H9 (cell line): ENCODE results near the gene FBXO48. TPM values are rescaled to one million over a fixed set of nuclear protein-coding genes. Genes with fewer than 3 reads are reported as not detected.

Source experiments
- DNase-seq: peaks from one replicate; pipeline ENCODE4 v3.0.0-alpha.2; 2017
- H2AFZ ChIP-seq: one replicate; pipeline ENCODE4 v1.6.1; 2013; ENCODE audit warnings: mild to moderate bottlenecking, low read length, control low read depth, moderate library complexity
- H2AK5ac ChIP-seq: 2 replicates; pipeline ENCODE4 v1.6.1; 2013; ENCODE audit warnings: low read length, control low read depth, mixed read lengths; ENCODE audit not compliant: insufficient read length
- H2BK120ac ChIP-seq: one replicate; pipeline ENCODE4 v1.6.1; 2013; ENCODE audit warnings: low read depth, mild to moderate bottlenecking, low read length, control low read depth, inconsistent platforms; ENCODE audit not compliant: poor library complexity, severe bottlenecking
- H2BK12ac ChIP-seq: 2 replicates; pipeline ENCODE4 v1.6.1; 2013; ENCODE audit warnings: low read length, control low read depth, mixed read lengths, low read depth; ENCODE audit not compliant: insufficient read length
- H2BK15ac ChIP-seq: 2 replicates; pipeline ENCODE4 v1.6.1; 2013; ENCODE audit warnings: low read depth, low read length, control low read depth
- H2BK20ac ChIP-seq: one replicate; pipeline ENCODE4 v1.6.1; 2013; ENCODE audit warnings: low read depth, mild to moderate bottlenecking, low read length, control low read depth, inconsistent platforms; ENCODE audit not compliant: poor library complexity, severe bottlenecking
- H2BK5ac ChIP-seq: 2 replicates; pipeline ENCODE4 v1.6.1; 2013; ENCODE audit warnings: low read length, control low read depth, mixed read lengths; ENCODE audit not compliant: insufficient read length
- H3K14ac ChIP-seq: 2 replicates; pipeline ENCODE4 v1.6.1; 2013; ENCODE audit warnings: low read length, control low read depth; ENCODE audit not compliant: insufficient read depth
- H3K18ac ChIP-seq: 2 replicates; pipeline ENCODE4 v1.6.1; 2013; ENCODE audit warnings: low read depth, mild to moderate bottlenecking, mixed read lengths, low read length, control low read depth; ENCODE audit not compliant: insufficient read length
- H3K23ac ChIP-seq: 2 replicates; pipeline ENCODE4 v1.6.1; 2013; ENCODE audit warnings: low read length, control low read depth, mixed read lengths, low read depth; ENCODE audit not compliant: insufficient read length
- H3K23me2 ChIP-seq: 2 replicates; pipeline ENCODE4 v1.6.1; 2013; ENCODE audit warnings: low read depth, mild to moderate bottlenecking, mixed read lengths, low read length, control low read depth; ENCODE audit not compliant: insufficient read length, poor library complexity, severe bottlenecking
- H3K27ac ChIP-seq: 2 replicates; pipeline ENCODE4 v1.5.1; 2013; ENCODE audit warnings: low read length, control low read depth, mixed read lengths, low read depth; ENCODE audit not compliant: insufficient read length
- H3K27me3 ChIP-seq: 2 replicates; pipeline ENCODE4 v1.6.1; 2013; ENCODE audit warnings: low read length, control low read depth, inconsistent platforms; ENCODE audit not compliant: insufficient read depth
- H3K4ac ChIP-seq: 2 replicates; pipeline ENCODE4 v1.6.1; 2013; ENCODE audit warnings: low read depth, mild to moderate bottlenecking, control low read depth, inconsistent platforms, low read length, moderate library complexity
- H3K4me1 ChIP-seq: 2 replicates; pipeline ENCODE4 v1.6.1; 2013; ENCODE audit warnings: low read length, control low read depth, inconsistent platforms; ENCODE audit not compliant: insufficient read depth
- H3K4me2 ChIP-seq: 2 replicates; pipeline ENCODE4 v1.6.1; 2013; ENCODE audit warnings: low read length, control low read depth, mixed read lengths; ENCODE audit not compliant: insufficient read length, insufficient read depth
- H3K56ac ChIP-seq: 2 replicates; pipeline ENCODE4 v1.6.1; 2013; ENCODE audit warnings: low read depth, mild to moderate bottlenecking, mixed read lengths, low read length, control low read depth; ENCODE audit not compliant: insufficient read length
- H3K79me1 ChIP-seq: 2 replicates; pipeline ENCODE4 v1.6.1; 2013; ENCODE audit warnings: low read depth, mild to moderate bottlenecking, moderate library complexity, low read length, control low read depth, inconsistent platforms; ENCODE audit not compliant: insufficient read depth, poor library complexity, severe bottlenecking
- H3K79me2 ChIP-seq: 2 replicates; pipeline ENCODE4 v1.6.1; 2013; ENCODE audit warnings: low read length, control low read depth, inconsistent platforms; ENCODE audit not compliant: insufficient read depth
- H3K9ac ChIP-seq: 2 replicates; pipeline ENCODE4 v1.6.1; 2013; ENCODE audit warnings: low read length, control low read depth, mixed read lengths; ENCODE audit not compliant: insufficient read length; ENCODE audit errors: extremely low read depth
- H3K9me3 ChIP-seq: one replicate; pipeline ENCODE4 v1.6.1; 2013; ENCODE audit warnings: low read depth, low read length, inconsistent platforms; ENCODE audit not compliant: control insufficient read depth
- H3T11ph ChIP-seq: one replicate; pipeline ENCODE4 v1.6.1; 2013; ENCODE audit warnings: mild to moderate bottlenecking, low read length, control low read depth, inconsistent platforms
- H4K20me1 ChIP-seq: one replicate; pipeline ENCODE4 v1.6.1; 2013; ENCODE audit not compliant: control insufficient read depth, insufficient read length, insufficient read depth
- H4K5ac ChIP-seq: 2 replicates; pipeline ENCODE4 v1.6.1; 2013; ENCODE audit warnings: low read depth, mild to moderate bottlenecking, mixed read lengths, low read length, control low read depth; ENCODE audit not compliant: insufficient read length
- H4K8ac ChIP-seq: replicated peaks from 2 replicates; pipeline ENCODE4 v1.6.1; 2013; ENCODE audit warnings: low read length, control low read depth, mixed read lengths, low read depth; ENCODE audit not compliant: insufficient read length
- H4K91ac ChIP-seq: 2 replicates; pipeline ENCODE4 v1.6.1; 2013; ENCODE audit warnings: low read depth, mild to moderate bottlenecking, moderate library complexity, mixed read lengths, low read length, control low read depth; ENCODE audit not compliant: insufficient read length
- H3K27ac Mint-ChIP-seq, 3 experiments: 2 replicates in 2 of 3; 3 replicates in 1 of 3; pipeline ENCODE4 v1.8.0; 2020 to 2021; ENCODE audit warnings: mixed read lengths in 3 of 3, mild to moderate bottlenecking in 1 of 3, moderate library complexity in 1 of 3
- H3K27me3 Mint-ChIP-seq: 2 replicates; pipeline ENCODE4 v1.8.0; 2021; ENCODE audit warnings: low read depth, mild to moderate bottlenecking, moderate library complexity, mixed read lengths
- H3K36me3 Mint-ChIP-seq, 3 experiments: 2 replicates in 2 of 3; 3 replicates in 1 of 3; pipeline ENCODE4 v1.8.0; 2020 to 2021; ENCODE audit warnings: low read depth in 3 of 3, mixed read lengths in 3 of 3; ENCODE audit not compliant: insufficient read depth in 1 of 3
- H3K4me1 Mint-ChIP-seq, 2 experiments: 2 replicates each; pipeline ENCODE4 v1.8.0; 2020; ENCODE audit warnings: mixed read lengths in 2 of 2
- H3K4me3 Mint-ChIP-seq, 2 experiments: 2 replicates in 1 of 2; 3 replicates in 1 of 2; pipeline ENCODE4 v1.8.0; 2020 to 2021; ENCODE audit warnings: mild to moderate bottlenecking in 2 of 2, mixed read lengths in 2 of 2, moderate library complexity in 1 of 2
- H3K9me3 Mint-ChIP-seq, 2 experiments: 2 replicates in 1 of 2; 3 replicates in 1 of 2; pipeline ENCODE4 v1.8.0; 2020; ENCODE audit warnings: mild to moderate bottlenecking in 2 of 2, mixed read lengths in 2 of 2, moderate library complexity in 1 of 2
- CTCF ChIP-seq: fragments of 200-600 bp; sonication (generic); conservative IDR thresholded peaks from 3 replicates; pipeline ENCODE4 v1.8.0; 2021; ENCODE audit warnings: antibody characterized with exemption, mild to moderate bottlenecking
- WGBS: extraction: QIAGEN DNeasy Blood & Tissue Kit; methylation state at CpG from one replicate; pipeline ENCODE4 v1.1.7; 2013; ENCODE audit warnings: missing lambda C conversion rate, low lambda C conversion rate, mixed read lengths; ENCODE audit not compliant: insufficient read length; ENCODE audit errors: extremely low coverage; 5-methylcytosine and 5-hydroxymethylcytosine counted together
- total RNA-seq: library from RNA; stranded (reverse); gene quantifications from 2 replicates; pipeline ENCODE4 v1.2.1, GENCODE V29; 2021

Gene FBXO48
- total RNA-seq, 1 experiment from 2014 or later, result 1.4 TPM

DNA sequence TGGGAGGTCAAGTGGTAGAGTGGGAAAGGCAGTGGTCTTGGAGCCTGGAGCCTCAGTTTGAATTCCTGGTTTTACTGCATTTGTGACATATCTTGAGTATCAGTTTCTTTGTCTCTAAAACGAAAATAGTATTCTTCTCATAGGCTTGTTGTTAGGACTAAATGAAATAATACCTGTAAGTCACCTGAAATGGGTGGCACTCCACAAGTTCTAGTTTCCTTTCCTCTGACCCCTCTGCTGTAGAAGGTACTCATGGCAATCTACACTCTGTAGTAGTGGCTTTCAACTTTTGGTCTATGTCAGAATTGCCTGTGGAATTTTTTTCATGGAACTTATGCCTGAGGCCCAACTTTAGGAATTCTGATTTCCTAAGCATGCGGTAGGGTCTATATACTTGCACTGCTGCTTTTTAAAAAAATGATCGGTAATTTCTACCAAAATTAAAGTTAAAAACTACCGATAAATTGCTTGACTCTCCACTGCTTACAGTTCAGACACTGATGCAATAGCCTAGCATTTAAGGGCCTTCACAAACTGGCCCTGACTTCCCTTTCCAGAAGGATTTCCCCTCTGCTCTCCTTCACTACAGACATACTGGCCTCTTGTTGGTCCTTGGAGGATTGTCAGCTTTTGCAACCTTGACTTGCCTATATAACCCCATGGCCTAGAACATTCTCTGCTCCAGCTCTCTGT lies 54.8 kb downstream of the FBXO48 start:
- no peaks in the 10 kb centered on the region for H3K79me2 ChIP-seq
- no peak overlapping the region for H2BK20ac ChIP-seq
- H3K27ac ChIP-seq, result no peak overlapping the region
- no peak overlapping the region for H3K4ac ChIP-seq
- no peak overlapping the region for H2BK120ac ChIP-seq
- H3K9me3 ChIP-seq, result no peaks in the 10 kb centered on the region
- H4K8ac ChIP-seq, result no peak overlapping the region
- H3K4me1 ChIP-seq, result no peaks in the 10 kb centered on the region
- H3K79me1 ChIP-seq, result no peaks in the 10 kb centered on the region
- H2AK5ac ChIP-seq, result no peak overlapping the region
- no peak overlapping the region for H2BK12ac ChIP-seq
- no CpG with 5 or more reads among the region's 4 CpGs for WGBS
- H2BK15ac ChIP-seq, result no peak overlapping the region
- no peak overlapping the region for H3K23ac ChIP-seq
- H3K14ac ChIP-seq, result no peak overlapping the region
- no peaks in the 10 kb centered on the region for H3K9me3 Mint-ChIP-seq
- no peak overlapping the region for H3K4me3 Mint-ChIP-seq
- H3K4me2 ChIP-seq, result no peak overlapping the region
- H3K27me3 ChIP-seq, result no peaks in the 10 kb centered on the region
- peaks cover 19% of the 10 kb centered on the region for H3K27me3 Mint-ChIP-seq
- no peak overlapping the region for H3K18ac ChIP-seq
- H3K23me2 ChIP-seq, result no peaks in the 10 kb centered on the region
- H2AFZ ChIP-seq, result no peak overlapping the region
- no peak overlapping the region for H3K56ac ChIP-seq
- no peaks in the 10 kb centered on the region; a peak in 1 of 7 replicates for H3K36me3 Mint-ChIP-seq
- no peak for TF ChIP-seq CTCF
- 0 out of 7 replicates have a peak overlapping the region, but pooled peaks of 1 of the 3 experiments have one; percentile 65 for H3K27ac Mint-ChIP-seq
- no peak overlapping the region for H3T11ph ChIP-seq
- peaks cover 4 to 8% of the 10 kb centered on the region in 2 experiments; a peak in 3 of 4 replicates for H3K4me1 Mint-ChIP-seq
- no peaks in the 10 kb centered on the region for H4K20me1 ChIP-seq
- no peak overlapping the region for H2BK5ac ChIP-seq
- DNase-seq, result no peak
- H4K91ac ChIP-seq, result no peak overlapping the region
- no peak overlapping the region for H3K9ac ChIP-seq
- H4K5ac ChIP-seq, result no peak overlapping the region
